ENCODE results near the gene WDR90. TPM values are rescaled to one million over a fixed set of nuclear protein-coding genes. Genes with fewer than 3 reads are reported as not detected.

The WDR90 gene
- polyA plus RNA-seq, 2 of the 4 experiments (the other 2 are of a cell fraction) = 6.5 to 30.7 TPM

DNA sequence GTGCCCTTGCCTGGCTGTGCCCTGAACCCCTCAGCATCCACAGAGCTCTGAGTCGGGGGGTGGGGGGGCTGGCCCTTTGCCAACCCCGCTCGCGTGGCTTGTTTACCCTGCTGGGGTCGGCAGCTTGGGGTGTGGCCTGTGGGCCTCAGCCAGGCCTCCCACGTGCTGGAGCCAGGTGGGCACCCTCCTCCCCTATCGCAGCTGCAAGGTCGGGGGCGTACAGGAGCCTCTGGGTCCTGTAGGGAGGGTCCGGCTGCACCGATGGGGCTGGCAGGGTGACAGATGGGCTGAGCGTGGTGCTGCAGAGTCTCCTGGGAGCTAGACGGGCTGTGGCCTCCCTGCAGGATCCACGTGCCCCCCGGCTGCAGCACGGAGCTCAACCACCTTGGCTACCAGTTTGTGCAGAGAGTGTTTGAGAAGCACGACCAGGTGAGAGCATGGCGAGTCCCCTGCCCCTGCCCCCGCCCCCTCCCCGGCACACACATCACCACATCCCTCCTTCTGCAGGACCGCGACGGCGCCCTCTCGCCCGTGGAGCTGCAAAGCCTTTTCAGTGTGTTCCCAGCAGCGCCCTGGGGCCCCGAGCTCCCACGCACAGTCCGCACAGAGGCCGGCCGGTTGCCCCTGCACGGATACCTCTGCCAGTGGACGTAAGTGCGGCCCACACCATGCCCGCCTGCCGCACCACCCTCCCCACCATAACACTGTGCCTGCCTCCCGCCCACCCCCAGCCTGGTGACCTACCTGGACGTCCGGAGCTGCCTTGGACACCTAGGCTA is 22.4 kb downstream of the WDR90 start:
- FAIRE-seq (no peak), DNase-seq (ENCODE audit: low read depth in 1 of 2, low spot score in 1 of 2) (no peak), ATAC-seq (no peak)
- TF ChIP-seq RAD21 (conservative IDR thresholded peaks at IDR 0.05 in 1 of 2, IDR thresholded peaks at IDR 0.05 in 1 of 2) = no peak
- no peak for TF ChIP-seq TFCP2L1 (CRISPR knock-in tag; IDR thresholded peaks at IDR 0.05)
- no peak for TF ChIP-seq CHD4 (IDR thresholded peaks at IDR 0.05; ENCODE audit: borderline replicate concordance)
- no peak for TF ChIP-seq JUN (IDR thresholded peaks at IDR 0.05)
- no peak for TF ChIP-seq HDAC2 (IDR thresholded peaks at IDR 0.05)
- no peak for TF ChIP-seq RARB (CRISPR knock-in tag; IDR thresholded peaks at IDR 0.05)
- TF ChIP-seq, protein P1, sequence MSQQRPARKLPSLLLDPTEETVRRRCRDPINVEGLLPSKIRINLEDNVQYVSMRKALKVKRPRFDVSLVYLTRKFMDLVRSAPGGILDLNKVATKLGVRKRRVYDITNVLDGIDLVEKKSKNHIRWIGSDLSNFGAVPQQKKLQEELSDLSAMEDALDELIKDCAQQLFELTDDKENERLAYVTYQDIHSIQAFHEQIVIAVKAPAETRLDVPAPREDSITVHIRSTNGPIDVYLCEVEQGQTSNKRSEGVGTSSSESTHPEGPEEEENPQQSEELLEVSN (IDR thresholded peaks at IDR 0.05; ENCODE audit: borderline replicate concordance, low read depth) = no peak
- no peak for TF ChIP-seq SREBF2 (IDR thresholded peaks at IDR 0.05)
- no peak for TF ChIP-seq HEYL (CRISPR knock-in tag; IDR thresholded peaks at IDR 0.05)
- TF ChIP-seq RFX5 (IDR thresholded peaks at IDR 0.05) = no peak
- TF ChIP-seq FOXS1 (CRISPR knock-in tag; IDR thresholded peaks at IDR 0.05) = no peak
- no peak for TF ChIP-seq KDM1A (IDR thresholded peaks at IDR 0.05; ENCODE audit: low read depth)
- TF ChIP-seq EP300 (IDR thresholded peaks at IDR 0.05) = no peak
- TF ChIP-seq, protein P2, sequence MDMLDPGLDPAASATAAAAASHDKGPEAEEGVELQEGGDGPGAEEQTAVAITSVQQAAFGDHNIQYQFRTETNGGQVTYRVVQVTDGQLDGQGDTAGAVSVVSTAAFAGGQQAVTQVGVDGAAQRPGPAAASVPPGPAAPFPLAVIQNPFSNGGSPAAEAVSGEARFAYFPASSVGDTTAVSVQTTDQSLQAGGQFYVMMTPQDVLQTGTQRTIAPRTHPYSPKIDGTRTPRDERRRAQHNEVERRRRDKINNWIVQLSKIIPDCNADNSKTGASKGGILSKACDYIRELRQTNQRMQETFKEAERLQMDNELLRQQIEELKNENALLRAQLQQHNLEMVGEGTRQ (IDR thresholded peaks at IDR 0.05) = no peak
- TF ChIP-seq, protein P3, sequence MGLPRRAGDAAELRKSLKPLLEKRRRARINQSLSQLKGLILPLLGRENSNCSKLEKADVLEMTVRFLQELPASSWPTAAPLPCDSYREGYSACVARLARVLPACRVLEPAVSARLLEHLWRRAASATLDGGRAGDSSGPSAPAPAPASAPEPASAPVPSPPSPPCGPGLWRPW (IDR thresholded peaks at IDR 0.05) = no peak
- no peak for TF ChIP-seq BHLHE40 (IDR thresholded peaks at IDR 0.05; ENCODE audit: low read depth, low read length)
- no peak for TF ChIP-seq HOXB5 (CRISPR knock-in tag; IDR thresholded peaks at IDR 0.05)
- TF ChIP-seq, protein P4, sequence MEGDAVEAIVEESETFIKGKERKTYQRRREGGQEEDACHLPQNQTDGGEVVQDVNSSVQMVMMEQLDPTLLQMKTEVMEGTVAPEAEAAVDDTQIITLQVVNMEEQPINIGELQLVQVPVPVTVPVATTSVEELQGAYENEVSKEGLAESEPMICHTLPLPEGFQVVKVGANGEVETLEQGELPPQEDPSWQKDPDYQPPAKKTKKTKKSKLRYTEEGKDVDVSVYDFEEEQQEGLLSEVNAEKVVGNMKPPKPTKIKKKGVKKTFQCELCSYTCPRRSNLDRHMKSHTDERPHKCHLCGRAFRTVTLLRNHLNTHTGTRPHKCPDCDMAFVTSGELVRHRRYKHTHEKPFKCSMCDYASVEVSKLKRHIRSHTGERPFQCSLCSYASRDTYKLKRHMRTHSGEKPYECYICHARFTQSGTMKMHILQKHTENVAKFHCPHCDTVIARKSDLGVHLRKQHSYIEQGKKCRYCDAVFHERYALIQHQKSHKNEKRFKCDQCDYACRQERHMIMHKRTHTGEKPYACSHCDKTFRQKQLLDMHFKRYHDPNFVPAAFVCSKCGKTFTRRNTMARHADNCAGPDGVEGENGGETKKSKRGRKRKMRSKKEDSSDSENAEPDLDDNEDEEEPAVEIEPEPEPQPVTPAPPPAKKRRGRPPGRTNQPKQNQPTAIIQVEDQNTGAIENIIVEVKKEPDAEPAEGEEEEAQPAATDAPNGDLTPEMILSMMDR (IDR thresholded peaks at IDR 0.05) = no peak
- TF ChIP-seq NFE2L2 (conservative IDR thresholded peaks at IDR 0.05; ENCODE audit: low read length) = no peak
- no peak for TF ChIP-seq GATA3 (IDR thresholded peaks at IDR 0.05; ENCODE audit: borderline replicate concordance)
- POLR2A ChIA-PET = no interaction called here
- Histone ChIP-seq H3K4me1 (peaks cover 28% of the 10 kb centered on the region), H3K4me2 (no peak overlapping the region), H3K4me3 (no peak overlapping the region), H3K27ac (no peak overlapping the region), H3K9me3 (no peaks in the 10 kb centered on the region)
- CTCF ChIA-PET = interaction anchor here (0.6 to 2.3 kb wide), 7 partner anchors 11 to 1469 kb away, joined by 3 to 8 read pairs (median 3); partner anchors contain the start of gene PIGQ
- 92% methylated on average over 25 of the region's 40 CpGs for WGBS (ENCODE audit: missing lambda C conversion rate)

DNA sequence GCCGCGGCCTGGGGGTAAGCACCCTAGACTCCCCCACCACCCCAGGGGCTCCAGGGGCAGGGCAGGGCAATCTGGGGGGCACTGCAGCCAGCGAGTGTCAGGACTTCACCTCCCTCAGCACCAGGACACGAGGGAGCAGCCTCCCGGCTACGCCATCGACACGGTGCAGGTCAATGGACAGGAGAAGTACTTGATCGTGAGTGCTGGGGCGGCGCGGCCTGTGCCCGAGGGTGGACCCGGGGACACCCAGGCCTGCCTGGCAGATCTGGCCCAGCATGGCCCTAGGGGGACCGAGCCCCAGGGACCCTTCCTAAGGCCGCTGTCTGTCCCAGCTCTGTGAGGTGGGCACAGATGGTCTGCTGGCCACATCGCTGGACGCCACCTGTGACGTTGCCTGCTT is 23.2 kb downstream of the WDR90 start:
- Histone ChIP-seq H3K4me3 (no peak overlapping the region), H3K4me2 (no peak overlapping the region), H3K4me1 (peaks cover 27% of the 10 kb centered on the region), H3K27ac (no peak overlapping the region), H3K9me3 (no peaks in the 10 kb centered on the region)
- TF ChIP-seq, protein P5, sequence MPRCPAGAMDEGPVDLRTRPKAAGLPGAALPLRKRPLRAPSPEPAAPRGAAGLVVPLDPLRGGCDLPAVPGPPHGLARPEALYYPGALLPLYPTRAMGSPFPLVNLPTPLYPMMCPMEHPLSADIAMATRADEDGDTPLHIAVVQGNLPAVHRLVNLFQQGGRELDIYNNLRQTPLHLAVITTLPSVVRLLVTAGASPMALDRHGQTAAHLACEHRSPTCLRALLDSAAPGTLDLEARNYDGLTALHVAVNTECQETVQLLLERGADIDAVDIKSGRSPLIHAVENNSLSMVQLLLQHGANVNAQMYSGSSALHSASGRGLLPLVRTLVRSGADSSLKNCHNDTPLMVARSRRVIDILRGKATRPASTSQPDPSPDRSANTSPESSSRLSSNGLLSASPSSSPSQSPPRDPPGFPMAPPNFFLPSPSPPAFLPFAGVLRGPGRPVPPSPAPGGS (IDR thresholded peaks at IDR 0.05) = no peak
- no peak for TF ChIP-seq KDM1A (IDR thresholded peaks at IDR 0.05; ENCODE audit: low read depth)
- no peak for TF ChIP-seq TP53 (CRISPR knock-in tag; IDR thresholded peaks at IDR 0.05)
- TF ChIP-seq BHLHE40 (IDR thresholded peaks at IDR 0.05; ENCODE audit: low read depth, low read length) = no peak
- TF ChIP-seq FOSL2 (IDR thresholded peaks at IDR 0.05) = no peak
- TF ChIP-seq FOSL2 (CRISPR knock-in tag; IDR thresholded peaks at IDR 0.05) = no peak
- TF ChIP-seq NFE2L2 (conservative IDR thresholded peaks at IDR 0.05; ENCODE audit: low read length) = no peak
- TF ChIP-seq EP300 (IDR thresholded peaks at IDR 0.05) = no peak
- TF ChIP-seq, protein P1 (IDR thresholded peaks at IDR 0.05; ENCODE audit: borderline replicate concordance, low read depth) = no peak
- no peak for TF ChIP-seq ESRRA (IDR thresholded peaks at IDR 0.05; ENCODE audit: borderline replicate concordance, low read length)
- no peak for TF ChIP-seq RARB (CRISPR knock-in tag; IDR thresholded peaks at IDR 0.05)
- TF ChIP-seq, protein P6, sequence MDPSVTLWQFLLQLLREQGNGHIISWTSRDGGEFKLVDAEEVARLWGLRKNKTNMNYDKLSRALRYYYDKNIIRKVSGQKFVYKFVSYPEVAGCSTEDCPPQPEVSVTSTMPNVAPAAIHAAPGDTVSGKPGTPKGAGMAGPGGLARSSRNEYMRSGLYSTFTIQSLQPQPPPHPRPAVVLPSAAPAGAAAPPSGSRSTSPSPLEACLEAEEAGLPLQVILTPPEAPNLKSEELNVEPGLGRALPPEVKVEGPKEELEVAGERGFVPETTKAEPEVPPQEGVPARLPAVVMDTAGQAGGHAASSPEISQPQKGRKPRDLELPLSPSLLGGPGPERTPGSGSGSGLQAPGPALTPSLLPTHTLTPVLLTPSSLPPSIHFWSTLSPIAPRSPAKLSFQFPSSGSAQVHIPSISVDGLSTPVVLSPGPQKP (IDR thresholded peaks at IDR 0.05; ENCODE audit: low read depth, low read length) = no peak
- TF ChIP-seq, protein P3 (IDR thresholded peaks at IDR 0.05) = no peak
- TF ChIP-seq, protein P7, sequence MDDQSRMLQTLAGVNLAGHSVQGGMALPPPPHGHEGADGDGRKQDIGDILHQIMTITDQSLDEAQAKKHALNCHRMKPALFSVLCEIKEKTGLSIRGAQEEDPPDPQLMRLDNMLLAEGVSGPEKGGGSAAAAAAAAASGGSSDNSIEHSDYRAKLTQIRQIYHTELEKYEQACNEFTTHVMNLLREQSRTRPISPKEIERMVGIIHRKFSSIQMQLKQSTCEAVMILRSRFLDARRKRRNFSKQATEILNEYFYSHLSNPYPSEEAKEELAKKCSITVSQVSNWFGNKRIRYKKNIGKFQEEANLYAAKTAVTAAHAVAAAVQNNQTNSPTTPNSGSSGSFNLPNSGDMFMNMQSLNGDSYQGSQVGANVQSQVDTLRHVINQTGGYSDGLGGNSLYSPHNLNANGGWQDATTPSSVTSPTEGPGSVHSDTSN (IDR thresholded peaks at IDR 0.05) = no peak
- TF ChIP-seq JUN (IDR thresholded peaks at IDR 0.05) = no peak
- ChIA-PET POLR2A (no interaction called here), CTCF (interaction anchor here (1.0 to 2.3 kb wide), 2 partner anchors 11 to 14 kb away, joined by 3 to 8 read pairs; no protein-coding TSS in a partner anchor)
- whole genome bisulfite sequencing (ENCODE audit: missing lambda C conversion rate) = 96% methylated on average over 16 of the region's 19 CpGs
- FAIRE-seq (no peak), DNase-seq (ENCODE audit: low read depth in 1 of 2, low spot score in 1 of 2) (no peak), ATAC-seq (no peak)
